ENCODE results near the gene MS4A7.

GRCh38 chr11:60370811-60371298, 7.5 kb upstream of the MS4A7 start:
- TF ChIP-seq CTCF (IDR thresholded peaks at IDR 0.05): no peak
- TF ChIP-seq POLR2A (IDR thresholded peaks at IDR 0.05): no peak

All from upper lobe of left lung (tissue), 4 donors.